C4-2B (cell line): Measurements from ENCODE around the gene PLCB3.
"Not testable (repeated sequence)": the region's sequence is repeated elsewhere in the genome, so short reads cannot be mapped to it uniquely, and the experiment has no call there.

Experiments
- ZFX ChIP-seq: fragments of 450-650 bp; IDR thresholded peaks from 2 replicates; pipeline ENCODE4 v1.6.1; 2017
- TF ChIP-seq, protein P1 (sequence below): fragments of 450-650 bp; conservative IDR thresholded peaks from 2 replicates; pipeline ENCODE4 v1.5.1; 2017; ENCODE audit warnings: mild to moderate bottlenecking

GRCh38 chr11:64246621-64246870, 4.8 kb upstream of the PLCB3 start:
- TF ChIP-seq, protein P1, sequence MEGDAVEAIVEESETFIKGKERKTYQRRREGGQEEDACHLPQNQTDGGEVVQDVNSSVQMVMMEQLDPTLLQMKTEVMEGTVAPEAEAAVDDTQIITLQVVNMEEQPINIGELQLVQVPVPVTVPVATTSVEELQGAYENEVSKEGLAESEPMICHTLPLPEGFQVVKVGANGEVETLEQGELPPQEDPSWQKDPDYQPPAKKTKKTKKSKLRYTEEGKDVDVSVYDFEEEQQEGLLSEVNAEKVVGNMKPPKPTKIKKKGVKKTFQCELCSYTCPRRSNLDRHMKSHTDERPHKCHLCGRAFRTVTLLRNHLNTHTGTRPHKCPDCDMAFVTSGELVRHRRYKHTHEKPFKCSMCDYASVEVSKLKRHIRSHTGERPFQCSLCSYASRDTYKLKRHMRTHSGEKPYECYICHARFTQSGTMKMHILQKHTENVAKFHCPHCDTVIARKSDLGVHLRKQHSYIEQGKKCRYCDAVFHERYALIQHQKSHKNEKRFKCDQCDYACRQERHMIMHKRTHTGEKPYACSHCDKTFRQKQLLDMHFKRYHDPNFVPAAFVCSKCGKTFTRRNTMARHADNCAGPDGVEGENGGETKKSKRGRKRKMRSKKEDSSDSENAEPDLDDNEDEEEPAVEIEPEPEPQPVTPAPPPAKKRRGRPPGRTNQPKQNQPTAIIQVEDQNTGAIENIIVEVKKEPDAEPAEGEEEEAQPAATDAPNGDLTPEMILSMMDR = not testable (repeated sequence)
- not testable (repeated sequence) for TF ChIP-seq ZFX
